Heart left ventricle (tissue), 13 donors: ENCODE data around the gene INTS11.

Experiments
- CTCF ChIP-seq, 12 donors: fragments of 200-600 bp; sonication (generic) in 4 of 12; IDR thresholded peaks; one replicate each; pipeline versions ENCODE4 v1.5.0 to v1.8.0; 2018 to 2022; ENCODE audit warnings: antibody characterized with exemption in 12 of 12, mild to moderate bottlenecking in 5 of 12
- POLR2A ChIP-seq, 2 donors: fragments of 450-650 bp; IDR thresholded peaks; one replicate each; pipeline ENCODE4 v1.6.1; 2017; ENCODE audit warnings: antibody characterized with exemption in 2 of 2, mild to moderate bottlenecking in 2 of 2, moderate library complexity in 2 of 2
- donor health status: ischemic (EF 13 %, LVEDD 7.1; RV severe dilation, severe dysfunction).
- donor health status: DM: no; HTN: yes; CAD: no.
- donor health status: DM: no; HTN: no; CAD: no.
- donor health status: ischemic (EF 25% LVEDD 6.9; RV normal size, moderate dysfunction).
- donor health status: ischemic (EF 25% LVEDD 5.7; RV mildly dilated, moderate dysfunction).
- donor health status: ischemic (EF 35%, LVEDD 5.7; RV mildly dilated, moderate dysfunction).
- donor health status: nonischemic (EF 11% LVEDD 7.7; RV severe dilation, severe dysfunction).
- donor health status: DM: yes; HTN: yes; CAD: no.
- donor health status: PGD.
- donor health status: ischemic (EF 29% LVEDD 5.4; RV normal size, mild dysfunction).
- donor health status: nonischemic (EF 23%, LVEDD 6.1; RV moderate dilation, normal function).

GRCh38 chr1:1292442-1292779 is 32.0 kb downstream of the INTS11 start:
- no peak for TF ChIP-seq POLR2A (IDR thresholded peaks at IDR 0.05)
- TF ChIP-seq CTCF (IDR thresholded peaks at IDR 0.05) = no peak
